Motor neuron (in vitro differentiated cells): Measurements from ENCODE around the gene TM4SF5. TPM values are rescaled to one million over a fixed set of nuclear protein-coding genes. Genes with fewer than 3 reads are reported as not detected.

ENCODE experiments used
- ATAC-seq, 8 experiments: fragments of 200-7000 bp; cut with Tn5 transposase; replicated peaks in 6 of 8; 2 replicates each; pipeline ENCODE4 v1.8.0; 2021; ENCODE audit warnings: mild to moderate bottlenecking in 8 of 8, moderate library complexity in 8 of 8
- H3K27ac ChIP-seq, 2 donors: fragments of 250-450 bp; sonication (Bioruptor Pico); 2 replicates each; pipeline ENCODE4 v1.9.0; 2021; ENCODE audit warnings: antibody characterized with exemption in 2 of 2, mild to moderate bottlenecking in 2 of 2, moderate library complexity in 1 of 2
- H3K4me1 ChIP-seq, 2 donors: fragments of 250-450 bp; sonication (Bioruptor Pico); replicated peaks in 1 of 2; 2 replicates each; pipeline ENCODE4 v1.6.1; 2021; ENCODE audit warnings: antibody characterized with exemption in 2 of 2, mild to moderate bottlenecking in 2 of 2, moderate library complexity in 1 of 2
- H3K4me3 ChIP-seq, 5 donors: fragments of 250-450 bp; sonication (Bioruptor Pico); 2 replicates each; pipeline ENCODE4 v1.9.0; 2021; ENCODE audit warnings: antibody characterized with exemption in 5 of 5, mild to moderate bottlenecking in 5 of 5, moderate library complexity in 4 of 5
- WGBS, 10 experiments: fragments of 450-650 bp; shearing (Covaris generic); methylation state at CpG; one replicate each; pipeline ENCODE4 v1.0.0; 2022; 5-methylcytosine and 5-hydroxymethylcytosine counted together
- in situ Hi-C, 9 experiments: fragments of 400-800 bp; cut with MboI; loops; one replicate each; pipeline ENCODE4 v1.15.0; 2021; ENCODE audit warnings: low sequenced_read_pairs in 9 of 9, low pct_unique_long_range_greater_than_20kb in 2 of 9; ENCODE audit not compliant: unreplicated experiment in 9 of 9
- total RNA-seq, 8 experiments: library from RNA; unstranded; fragments of 300-600 nt; gene quantifications; 2 replicates each; pipeline versions ENCODE4 v1.2.3 to v1.2.4, GENCODE V29; 2022

Gene TM4SF5
- total RNA-seq, 8 experiments from 2014 or later, result not detected

GRCh38 chr17:4739122-4740024 is 32.3 kb upstream of the TM4SF5 start, which contains the start of the genes CXCL16 and ZMYND15:
Gene CXCL16, minus strand, starts transcription at chr17:4739928. Its CDS starts 589 bp downstream, at chr17:4739339.
Gene ZMYND15, plus strand, starts transcription at chr17:4739833. Its CDS starts 716 bp downstream, at chr17:4740549.
- in situ Hi-C loops, result loop anchor here in 1 of 9 experiments (25.0 kb wide), 1 partner anchor 148 kb away; the partner anchor contains the start of gene C17orf107
- peaks cover 2 to 6% of the 10 kb centered on the region in 2 donors for H3K4me1 ChIP-seq
- peak; percentile 69 to 91 (median 75) for ATAC-seq
- H3K27ac ChIP-seq, result no peak within 1 kb of the TSS
- 0 to 1% (median 0%) methylated on average over 1 to 14 of the region's 100 CpGs; no CpG with 5 or more reads in 7 of the 10 experiments for WGBS, 10 experiments
- H3K4me3 ChIP-seq, result peak within 1 kb of the TSS; percentile 19 to 43 (median 39)

GRCh38 chr17:4740025-4740351 is 31.7 kb upstream of the TM4SF5 start:
- no peak for ATAC-seq
- WGBS, 10 experiments, result 0 to 33% (median 20%) methylated on average over 1 to 2 of the region's 13 CpGs; no CpG with 5 or more reads in 7 of the 10 experiments
- no peak overlapping the region for H3K27ac ChIP-seq
- in situ Hi-C loops, result loop anchor here in 1 of 9 experiments (25.0 kb wide), 1 partner anchor 147 kb away; the partner anchor contains the start of gene C17orf107
- peaks cover 2 to 6% of the 10 kb centered on the region in 2 donors for H3K4me1 ChIP-seq
- H3K4me3 ChIP-seq, result peak overlapping the region; percentile 19 to 43 (median 39)

GRCh38 chr17:4740584-4740983 is 31.1 kb upstream of the TM4SF5 start:
- peaks cover 2 to 6% of the 10 kb centered on the region in 2 donors for H3K4me1 ChIP-seq
- ATAC-seq, result no peak
- in situ Hi-C loops, result loop anchor here in 1 of 9 experiments (25.0 kb wide), 1 partner anchor 147 kb away; the partner anchor contains the start of gene C17orf107
- H3K27ac ChIP-seq, result no peak overlapping the region
- 60 to 100% (median 80%) methylated on average over 1 to 3 of the region's 8 CpGs; no CpG with 5 or more reads in 5 of the 10 experiments for WGBS, 10 experiments
- H3K4me3 ChIP-seq, result no peak overlapping the region

- in situ Hi-C loops, result loop anchor here in 1 of 9 experiments (25.0 kb wide), 1 partner anchor 146 kb away; the partner anchor contains the start of gene C17orf107
- no peak overlapping the region for H3K4me3 ChIP-seq
- 53 to 100% (median 82%) methylated on average over 2 to 6 of the region's 8 CpGs; no CpG with 5 or more reads in 7 of the 10 experiments for WGBS, 10 experiments
- no peak for ATAC-seq
- H3K4me1 ChIP-seq, result peaks cover 2 to 6% of the 10 kb centered on the region in 2 donors
- H3K27ac ChIP-seq, result no peak overlapping the region
Measured at GRCh38 chr17:4741544-4741943, 30.1 kb upstream of the TM4SF5 start.

GRCh38 chr17:4742133-4742532 is 29.6 kb upstream of the TM4SF5 start:
- H3K4me1 ChIP-seq, result peaks cover 2 to 6% of the 10 kb centered on the region in 2 donors

GRCh38 chr17:4742629-4743028 is 29.1 kb upstream of the TM4SF5 start:
- ATAC-seq, result no peak

More at GRCh38 chr17:4742133-4742532, 29.6 kb upstream of the TM4SF5 start:
- Histone ChIP-seq H3K4me3 (no peak overlapping the region), H3K27ac (no peak overlapping the region)
- 20 to 85% (median 64%) methylated on average over 1 to 4 of the region's 9 CpGs; no CpG with 5 or more reads in 3 of the 10 experiments for WGBS, 10 experiments
- in situ Hi-C loops, result loop anchor here in 1 of 9 experiments (25.0 kb wide), 1 partner anchor 145 kb away; the partner anchor contains the start of gene C17orf107
- no peak for ATAC-seq

GRCh38 chr17:4743216-4743615 is 28.5 kb upstream of the TM4SF5 start:
- no peak overlapping the region for H3K4me3 ChIP-seq
- no peak for ATAC-seq
- WGBS, 10 experiments, result 30 to 100% (median 100%) methylated on average over 1 to 2 of the region's 8 CpGs; no CpG with 5 or more reads in 7 of the 10 experiments
- H3K4me1 ChIP-seq, result peaks cover 2 to 6% of the 10 kb centered on the region in 2 donors
- H3K27ac ChIP-seq, result no peak overlapping the region
- in situ Hi-C loops, result loop anchor here in 1 of 9 experiments (25.0 kb wide), 1 partner anchor 144 kb away; the partner anchor contains the start of gene C17orf107

More at GRCh38 chr17:4742629-4743028, 29.1 kb upstream of the TM4SF5 start:
- Histone ChIP-seq H3K27ac (no peak overlapping the region), H3K4me1 (peaks cover 2 to 6% of the 10 kb centered on the region in 2 donors), H3K4me3 (no peak overlapping the region)
- in situ Hi-C loops, result loop anchor here in 1 of 9 experiments (25.0 kb wide), 1 partner anchor 145 kb away; the partner anchor contains the start of gene C17orf107
- 20 to 80% (median 67%) methylated on average over 1 to 8 of the region's 10 CpGs; no CpG with 5 or more reads in 2 of the 10 experiments for WGBS, 10 experiments

GRCh38 chr17:4743898-4744297 is 27.8 kb upstream of the TM4SF5 start:
- in situ Hi-C loops, result loop anchor here in 1 of 9 experiments (25.0 kb wide), 1 partner anchor 143 kb away; the partner anchor contains the start of gene C17orf107
- Histone ChIP-seq H3K4me1 (peaks cover 2 to 5% of the 10 kb centered on the region in 2 donors), H3K4me3 (no peak overlapping the region), H3K27ac (no peak overlapping the region)
- ATAC-seq, result no peak
- WGBS, 10 experiments, result 55 to 100% (median 60%) methylated on average over 1 to 2 of the region's 9 CpGs; no CpG with 5 or more reads in 7 of the 10 experiments

- no peak overlapping the region for H3K4me3 ChIP-seq
- ATAC-seq, result peak in 6 of 8 experiments; percentile 18 to 62 (median 40)
- in situ Hi-C loops, result loop anchor here in 1 of 9 experiments (25.0 kb wide), 1 partner anchor 142 kb away; the partner anchor contains the start of gene C17orf107
- WGBS, 10 experiments, result 0 to 20% methylated on average over 1 to 2 of the region's 51 CpGs; no CpG with 5 or more reads in 8 of the 10 experiments
- no peaks in the 10 kb centered on the region for H3K4me1 ChIP-seq
- H3K27ac ChIP-seq, result no peak overlapping the region
Measured at GRCh38 chr17:4744999-4745969, 26.4 kb upstream of the TM4SF5 start.

- H3K4me1 ChIP-seq, result no peaks in the 10 kb centered on the region
- in situ Hi-C loops, result loop anchor here in 1 of 9 experiments (25.0 kb wide), 1 partner anchor 139 kb away; the partner anchor contains the start of gene C17orf107
- no peak overlapping the region for H3K27ac ChIP-seq
- no peak for ATAC-seq
- WGBS, 10 experiments, result 0 to 100% (median 88%) methylated on average over 1 to 5 of the region's 5 CpGs; no CpG with 5 or more reads in 1 of the 10 experiments
- no peak overlapping the region for H3K4me3 ChIP-seq
Measured at GRCh38 chr17:4747847-4748246, 23.8 kb upstream of the TM4SF5 start.

- Histone ChIP-seq H3K27ac (no peak overlapping the region), H3K4me1 (no peaks in the 10 kb centered on the region), H3K4me3 (no peak overlapping the region)
- ATAC-seq, result no peak
- in situ Hi-C loops, result loop anchor here in 1 of 9 experiments (25.0 kb wide), 1 partner anchor 139 kb away; the partner anchor contains the start of gene C17orf107
- WGBS, 10 experiments, result 0 to 71% (median 43%) methylated on average over 1 to 4 of the region's 4 CpGs; no CpG with 5 or more reads in 3 of the 10 experiments
Measured at GRCh38 chr17:4748686-4749085, 23.0 kb upstream of the TM4SF5 start.
